NCI-H748 treated with DMSO at 0.1 percent for 48 hours (cell line): ENCODE results near the gene MAB21L1.

Experiments used
- DNase-seq: peaks from one replicate; lab custom pipeline; 2025; lab: John Stamatoyannopoulos, UW

The MAB21L1 gene

DNA sequence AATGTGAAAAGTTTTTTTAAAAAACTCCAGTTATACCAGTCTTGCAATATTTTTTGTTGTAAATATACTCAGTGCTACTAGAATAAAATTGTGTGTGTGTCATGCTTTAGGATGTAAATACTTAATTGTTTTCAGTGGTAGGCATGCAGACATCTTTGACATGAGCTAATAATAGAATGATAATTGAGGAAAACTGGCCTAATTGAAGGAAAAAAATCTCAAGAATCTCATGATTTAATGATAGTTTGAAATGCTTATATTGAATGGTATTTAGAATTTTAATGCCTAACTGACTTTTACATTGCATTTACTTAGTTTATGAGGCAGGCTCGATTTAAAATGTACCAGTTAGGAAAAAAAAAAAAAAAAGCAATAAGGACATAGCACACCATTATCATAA lies 3.2 kb upstream of the MAB21L1 start:
- DNase-seq, result no peak

DNA sequence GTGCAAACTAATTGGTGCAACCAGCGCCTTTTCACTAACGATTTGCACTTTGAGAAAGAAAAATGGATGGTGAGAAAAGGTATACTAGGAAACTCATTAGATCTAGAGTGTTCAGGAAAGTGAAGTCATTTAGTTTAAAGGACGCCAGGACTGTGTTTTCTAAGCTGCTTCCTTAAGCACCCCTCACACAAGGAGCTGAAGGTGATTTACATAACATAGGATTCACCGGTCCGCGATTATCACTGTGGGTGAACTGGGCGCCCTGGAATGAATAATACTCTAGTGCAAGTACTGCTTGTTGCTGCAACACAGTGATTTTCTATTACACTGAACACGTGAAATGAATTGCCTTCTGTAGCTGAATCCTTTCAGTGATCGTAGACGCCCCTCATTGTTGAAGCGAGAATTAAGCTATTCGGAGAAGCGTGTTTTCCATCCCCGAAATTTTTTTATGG lies 2.6 kb upstream of the MAB21L1 start:
- DNase-seq, result no peak

DNA sequence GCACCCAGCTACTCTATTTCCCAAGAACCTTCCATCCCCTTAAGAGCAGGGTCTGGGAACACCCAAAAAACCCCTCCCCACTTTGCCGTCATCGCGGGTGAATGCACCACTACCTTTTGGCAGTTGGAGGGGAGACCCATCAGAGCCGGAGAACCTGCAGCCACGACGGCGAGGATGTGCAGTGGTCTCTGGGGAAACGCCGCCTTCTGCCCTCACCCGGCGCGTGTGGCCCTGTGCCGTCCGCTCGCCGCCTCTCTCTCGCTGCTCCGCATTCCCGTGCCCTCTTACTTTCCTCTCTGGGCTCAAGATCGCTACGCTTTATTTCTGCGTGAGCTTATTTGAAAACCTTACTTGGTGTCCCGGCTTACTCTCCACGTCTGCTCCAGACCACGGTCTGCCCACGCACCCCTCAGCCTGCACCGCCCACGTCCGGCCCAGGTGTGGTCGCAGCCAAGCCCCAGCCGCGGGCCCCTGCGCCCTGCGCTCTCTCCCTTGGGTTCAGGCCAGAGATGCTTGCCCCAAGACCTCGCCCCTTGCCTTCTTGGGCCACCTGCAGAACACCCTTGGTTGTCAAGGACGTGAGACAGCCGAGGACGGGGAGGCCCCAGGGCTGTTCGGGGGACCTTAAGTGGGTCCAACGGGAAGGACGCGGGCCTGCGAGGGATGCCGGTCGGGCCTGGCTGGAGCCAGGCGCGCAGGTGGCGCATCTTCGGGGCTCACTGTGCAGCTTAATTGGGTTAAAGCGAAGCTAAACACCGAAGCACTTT lies 2.0 kb upstream of the MAB21L1 start:
- DNase-seq, result no peak

DNA sequence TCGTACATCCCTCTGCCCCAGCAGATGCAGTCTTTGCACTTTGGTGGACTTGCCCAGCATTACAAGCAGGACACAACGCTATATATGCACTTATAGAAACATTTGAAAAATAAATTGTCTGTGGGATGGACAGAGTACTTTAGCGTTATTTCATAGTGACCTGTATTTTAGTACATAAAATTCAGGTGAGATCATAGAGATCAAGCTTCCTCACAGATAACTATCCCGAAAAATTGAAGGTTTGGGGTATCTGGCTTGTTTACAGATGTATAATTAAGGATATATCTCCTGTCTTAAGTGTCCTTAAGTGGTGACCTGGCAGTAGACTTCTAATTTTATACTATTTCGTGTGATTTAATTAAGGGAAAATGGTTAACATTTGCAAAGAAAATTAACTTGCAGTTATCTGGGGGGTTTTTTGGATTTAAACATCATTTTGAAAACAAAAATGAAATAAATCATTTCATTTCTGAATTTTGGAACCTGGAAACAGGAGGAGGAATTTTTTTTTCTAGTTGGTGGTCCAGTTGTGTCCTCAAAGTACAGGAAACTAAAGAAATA lies 977 bp upstream of the MAB21L1 start:
- no peak for DNase-seq

DNA sequence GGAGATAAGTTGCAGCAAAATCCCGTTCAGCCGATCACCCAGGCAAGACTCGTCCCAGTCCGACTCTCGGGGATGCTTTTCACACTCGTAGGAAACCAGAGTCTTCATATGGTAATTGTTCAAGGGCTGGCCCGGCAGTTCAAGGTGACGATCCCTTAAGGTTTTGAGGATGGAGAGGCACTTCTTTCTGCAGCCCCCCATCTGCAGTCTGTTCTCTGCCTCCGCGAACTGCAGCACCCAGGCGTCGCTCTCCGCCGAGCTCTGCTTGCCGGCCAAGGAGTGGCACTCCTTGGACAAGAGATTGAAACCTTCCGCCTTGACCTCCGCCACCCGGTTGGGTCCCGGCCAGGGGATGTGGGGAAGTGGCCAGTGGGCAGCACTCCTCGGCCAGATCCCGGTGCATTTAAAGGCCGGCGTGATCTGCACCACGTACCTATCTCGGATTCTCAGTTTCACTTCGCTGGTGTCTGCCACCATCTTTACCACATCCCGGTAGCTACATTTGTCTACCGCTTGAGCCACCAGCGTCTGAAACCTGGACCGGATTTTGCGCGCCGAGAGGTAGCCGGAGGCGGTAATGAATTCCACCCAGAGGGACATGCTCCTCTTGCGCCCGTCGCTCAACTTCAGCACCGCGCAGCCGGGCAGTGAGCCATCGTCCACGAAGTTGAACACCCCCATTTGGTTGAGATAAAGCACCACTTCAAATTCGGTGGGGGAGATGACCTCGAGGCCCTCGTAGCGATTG lies 1.1 kb downstream of the MAB21L1 start:
- DNase-seq, result no peak

DNA sequence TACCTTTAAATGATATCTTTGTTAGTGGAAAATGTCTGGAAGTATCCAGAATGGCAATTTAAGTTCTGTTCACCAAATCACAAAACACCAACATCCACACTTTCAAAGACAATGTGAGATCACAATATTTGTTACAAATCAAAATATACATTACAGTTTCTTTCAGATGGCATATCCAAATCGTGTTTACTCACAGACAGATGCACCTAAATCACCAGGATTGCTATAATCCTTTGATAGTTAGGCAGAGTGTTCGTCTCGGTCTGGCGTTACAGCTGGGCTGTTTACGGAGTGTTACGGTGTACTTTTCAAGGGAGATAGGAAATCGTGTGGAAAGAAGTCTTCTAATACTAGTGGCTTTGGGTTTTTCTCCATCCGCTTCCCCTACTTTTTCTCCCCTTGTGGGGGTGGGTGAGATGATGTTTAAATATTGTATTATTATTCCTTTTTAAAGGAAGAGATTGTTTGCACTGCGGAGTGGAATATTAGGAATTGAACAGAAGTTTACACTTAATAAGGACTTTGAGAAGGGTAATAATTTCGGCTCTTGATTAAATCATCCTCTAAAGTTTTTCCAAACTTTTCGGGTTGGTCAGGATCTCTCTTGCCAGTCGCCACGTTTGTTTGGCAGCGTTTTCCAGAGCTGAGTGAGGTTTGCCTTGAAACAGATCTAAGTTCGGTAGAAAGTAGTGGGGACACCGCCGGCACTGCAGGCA lies 1.8 kb downstream of the MAB21L1 start:
- no peak for DNase-seq

DNA sequence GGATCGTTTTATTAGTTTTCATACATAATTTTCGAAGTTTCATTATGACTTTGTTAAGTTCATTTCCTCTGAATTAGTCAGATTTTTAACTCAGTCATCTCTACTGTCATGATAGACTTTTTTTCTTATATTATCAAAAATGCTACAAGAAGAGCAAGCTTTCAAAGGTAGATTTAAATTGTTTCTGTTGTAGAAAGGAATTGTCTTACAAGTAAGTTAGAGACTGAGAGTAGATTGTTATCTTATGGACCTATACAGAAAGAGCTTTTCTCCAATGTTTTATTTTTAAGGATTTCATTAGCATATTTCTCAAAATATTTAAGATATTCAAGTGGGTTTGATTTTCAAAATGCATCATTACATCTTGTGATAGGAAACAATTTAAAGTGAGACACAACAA lies 2.7 kb downstream of the MAB21L1 start:
- DNase-seq, result no peak

DNA sequence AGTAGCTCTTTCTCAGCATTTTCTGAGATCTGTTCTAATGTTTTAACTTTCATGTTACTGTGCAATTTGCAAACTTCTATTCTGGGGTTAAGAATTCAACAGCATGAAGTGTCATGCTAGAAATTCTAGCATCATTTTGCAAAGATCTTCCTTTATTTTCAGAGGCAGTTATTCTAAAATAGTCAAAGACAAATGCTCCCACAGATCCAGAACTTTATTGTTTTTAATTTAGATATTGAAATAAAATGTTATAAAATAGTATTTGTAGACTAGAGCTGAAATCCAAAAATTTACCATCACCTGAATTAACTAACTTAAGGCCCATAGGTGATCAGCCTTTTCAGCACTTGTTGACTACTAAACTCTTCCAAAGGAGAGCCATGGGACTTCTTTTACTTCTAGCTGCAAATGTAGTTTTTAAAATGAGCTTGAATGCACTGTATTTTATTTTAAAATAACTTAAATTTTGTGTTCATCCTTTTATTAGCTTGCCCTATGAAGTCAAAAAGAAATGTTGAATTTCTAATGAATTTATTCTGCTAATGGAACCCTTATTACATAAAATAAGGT lies 3.2 kb downstream of the MAB21L1 start:
- DNase-seq, result no peak

DNA sequence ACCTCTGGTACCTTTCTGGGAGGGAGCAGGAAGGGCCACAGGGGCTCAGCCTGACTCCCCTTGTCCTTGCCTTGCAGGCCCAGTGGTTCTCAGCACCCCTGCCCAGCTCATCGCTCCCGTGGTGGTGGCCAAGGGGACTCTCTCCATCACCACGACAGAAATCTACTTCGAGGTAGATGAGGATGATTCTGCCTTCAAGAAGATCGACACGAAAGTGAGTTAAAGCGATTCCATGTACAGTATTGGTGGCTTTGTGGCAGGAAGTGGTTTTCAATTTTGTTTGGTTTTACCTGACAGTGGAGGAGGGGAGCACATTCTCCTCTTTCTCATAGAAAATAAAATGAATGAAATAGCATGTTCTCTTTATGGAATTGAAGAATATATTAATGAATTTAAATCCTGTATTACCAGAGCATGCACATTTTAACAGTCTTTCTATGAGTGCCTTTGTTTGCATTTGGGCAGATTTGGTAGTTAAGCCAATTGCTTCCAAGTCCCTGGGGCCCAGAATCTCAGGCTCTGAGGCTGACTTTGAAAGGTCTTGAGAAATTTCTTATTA lies 4.1 kb downstream of the MAB21L1 start:
- no peak for DNase-seq

DNA sequence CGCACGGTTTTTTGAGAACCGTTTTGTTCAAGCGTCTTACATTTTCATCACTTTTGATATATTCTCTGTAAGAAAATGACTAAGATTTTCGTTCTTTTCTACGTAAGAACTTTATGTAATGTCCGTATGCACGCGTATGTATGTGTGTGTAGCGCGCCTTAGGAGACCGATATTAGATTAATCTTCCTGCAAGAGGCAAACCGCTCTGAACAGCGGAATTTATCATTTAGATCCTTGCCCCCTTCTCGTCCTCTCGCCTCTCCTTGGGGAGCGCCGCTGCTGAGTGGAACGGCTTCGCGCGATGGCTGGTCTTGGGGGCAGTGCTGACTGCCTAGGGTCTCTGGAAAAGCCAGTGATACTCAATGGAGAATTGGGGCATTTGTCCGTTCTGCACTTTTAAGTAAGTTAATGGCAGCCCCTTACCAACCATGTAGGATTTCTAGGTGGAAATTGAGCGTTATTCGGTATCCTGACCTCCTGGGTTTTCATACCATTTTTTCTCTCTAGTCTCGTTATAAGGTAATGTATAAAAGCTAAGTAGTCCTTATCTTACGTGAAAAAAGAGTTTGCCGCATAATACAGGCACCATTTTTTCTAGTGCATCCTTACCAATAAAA lies 4.7 kb downstream of the MAB21L1 start:
- DNase-seq, result no peak

DNA sequence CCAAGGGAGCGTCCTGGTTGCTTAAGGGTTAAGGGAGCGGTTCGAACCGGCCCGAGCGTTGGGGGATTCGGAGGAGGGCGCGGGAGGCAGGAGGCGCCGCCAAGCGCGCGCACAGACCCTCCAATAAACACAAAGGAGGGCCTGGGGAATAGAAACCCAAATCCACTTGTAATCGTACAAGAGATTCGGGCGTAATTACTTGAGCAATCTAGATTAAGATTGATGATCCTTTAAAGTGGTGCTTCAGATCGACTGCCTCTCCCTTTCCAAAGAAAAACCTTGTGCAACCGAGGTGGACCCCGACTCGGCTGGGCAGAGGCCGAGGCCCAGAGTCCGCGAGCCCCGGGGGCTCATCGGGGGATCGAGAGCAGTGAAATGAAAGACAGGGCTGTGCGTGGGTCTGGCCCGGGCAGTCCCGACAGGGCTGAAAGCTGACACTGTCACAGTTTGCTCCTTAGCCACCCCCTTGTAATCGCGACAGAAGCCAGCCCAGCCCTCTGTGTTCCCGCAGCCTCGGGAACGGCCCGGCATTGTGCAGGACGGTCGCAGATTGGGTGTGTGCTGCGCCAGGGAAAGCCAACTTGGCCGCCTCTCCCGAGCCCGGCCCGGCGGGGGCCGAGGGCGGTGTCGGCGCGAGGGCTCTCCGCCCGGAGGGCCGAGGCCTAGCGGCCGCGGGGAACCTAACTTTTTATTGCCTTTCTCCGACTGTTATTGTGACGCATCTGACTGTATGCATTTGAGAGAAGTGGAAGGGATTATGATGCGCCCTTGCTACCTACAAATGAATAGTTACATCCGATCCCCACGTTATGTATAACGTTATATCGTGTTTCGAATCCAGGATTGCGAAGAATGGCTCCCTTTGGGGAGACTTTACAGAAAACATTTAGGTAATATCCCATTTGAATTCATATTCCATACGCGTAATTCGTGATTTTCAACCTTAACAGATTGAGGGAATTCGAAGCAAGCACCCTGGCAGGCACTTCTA lies 5.5 kb downstream of the MAB21L1 start:
- no peak for DNase-seq

DNA sequence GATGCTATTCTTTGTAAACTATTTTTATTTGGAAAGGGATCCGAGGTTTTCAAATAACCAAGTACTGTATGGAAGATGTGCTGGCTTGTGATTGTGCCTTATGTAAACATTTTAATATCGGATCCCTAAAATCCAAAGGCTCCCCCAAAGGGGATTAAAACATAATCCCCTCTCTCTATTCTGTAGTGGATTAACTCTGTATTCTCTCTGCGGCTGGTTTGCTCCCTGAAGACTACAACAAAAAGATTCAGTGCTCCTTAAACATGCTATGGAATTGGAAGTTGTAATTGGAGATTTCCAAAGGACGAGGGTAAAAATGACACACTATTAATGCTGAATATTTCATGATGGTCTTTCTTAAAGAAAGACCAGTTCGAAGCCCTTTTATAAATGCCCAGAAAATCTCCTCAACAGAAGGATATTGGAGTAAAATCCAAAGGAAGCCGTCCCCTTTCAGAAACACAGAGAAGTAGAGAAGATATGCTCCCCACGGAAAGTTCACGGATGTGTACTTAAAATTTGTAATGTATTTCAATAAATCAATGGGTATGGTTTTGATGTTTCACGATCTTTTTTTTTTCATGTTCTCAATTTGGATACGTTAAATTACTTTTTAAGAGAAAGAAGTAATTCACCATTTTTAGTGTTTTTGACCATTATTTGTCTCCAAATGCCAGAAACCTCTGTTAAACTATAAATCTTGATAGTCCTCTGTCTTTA lies 6.5 kb downstream of the MAB21L1 start:
- DNase-seq, result no peak

DNA sequence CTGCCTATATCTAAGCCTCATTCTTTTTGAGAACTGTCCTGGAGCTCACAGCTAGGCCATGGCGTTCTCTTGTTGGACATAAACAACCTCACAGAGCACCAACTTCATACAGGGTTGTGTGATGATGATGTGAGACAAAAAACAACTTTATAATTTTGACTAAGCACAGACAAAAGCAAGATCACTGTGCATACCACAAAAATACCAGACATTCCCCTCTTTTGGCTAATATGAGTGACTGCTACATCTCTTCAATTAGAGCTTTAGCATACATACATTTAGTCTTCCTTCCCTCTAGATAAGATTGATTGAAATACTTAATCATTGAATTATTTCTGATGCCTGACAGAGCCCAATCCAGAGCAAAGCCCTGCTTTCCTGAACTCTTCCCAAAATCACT lies 8.3 kb downstream of the MAB21L1 start:
- no peak for DNase-seq

DNA sequence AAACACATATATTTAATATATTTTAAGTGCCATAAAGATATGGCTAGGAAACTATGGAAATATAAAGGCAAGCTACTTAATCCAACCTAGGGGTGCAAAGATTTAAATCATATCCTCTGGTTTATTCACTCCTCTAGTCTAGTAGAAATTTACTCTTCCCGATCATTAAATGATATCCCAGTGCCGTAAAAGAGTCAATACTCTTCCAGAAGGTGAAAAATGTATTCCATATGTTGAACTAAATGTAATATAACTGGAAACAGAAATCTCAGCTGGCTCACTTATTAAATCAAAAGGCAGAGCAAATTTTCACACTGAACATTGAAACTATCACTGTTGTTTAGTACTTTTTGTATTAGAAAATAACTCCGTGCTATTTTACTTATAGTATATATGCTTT lies 11.1 kb downstream of the MAB21L1 start:
- DNase-seq, result no peak

DNA sequence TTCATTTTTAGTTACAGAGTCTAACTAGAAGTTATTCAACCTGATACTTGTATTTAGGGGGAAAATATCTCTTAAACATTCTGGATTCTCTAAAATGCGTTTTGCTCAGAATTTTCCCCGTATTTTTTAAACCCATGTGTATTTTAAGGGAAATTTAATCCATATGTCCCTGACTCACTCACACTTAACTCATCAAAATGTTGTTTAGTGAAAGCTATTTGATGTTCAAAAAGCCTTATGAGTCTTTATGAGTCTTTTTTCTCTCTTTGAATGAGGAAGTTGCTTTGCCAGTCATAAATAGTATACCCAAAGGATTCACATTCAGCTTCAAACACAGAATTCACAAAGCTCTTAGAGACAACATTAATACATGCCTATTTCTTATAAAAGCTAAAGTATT lies 16.4 kb downstream of the MAB21L1 start:
- DNase-seq, result no peak

DNA sequence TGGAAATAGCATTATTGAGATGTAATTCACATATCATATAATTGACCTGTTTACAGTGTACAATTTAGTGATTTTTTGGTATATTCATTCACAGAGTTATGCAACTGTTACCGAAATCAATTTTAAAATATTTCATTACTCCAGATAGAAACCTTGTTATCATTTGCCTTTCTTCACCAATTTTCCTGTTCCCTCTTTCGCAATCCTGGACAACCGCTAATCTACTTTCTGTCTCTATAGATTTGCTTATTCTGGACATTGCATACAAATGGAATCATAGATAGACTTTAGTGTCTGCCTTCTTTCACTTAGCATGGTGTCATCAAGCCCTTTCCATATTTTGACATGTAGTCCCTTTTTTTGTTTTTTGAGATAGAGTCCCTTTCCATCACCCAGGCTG lies 19.2 kb downstream of the MAB21L1 start:
- no peak for DNase-seq

DNA sequence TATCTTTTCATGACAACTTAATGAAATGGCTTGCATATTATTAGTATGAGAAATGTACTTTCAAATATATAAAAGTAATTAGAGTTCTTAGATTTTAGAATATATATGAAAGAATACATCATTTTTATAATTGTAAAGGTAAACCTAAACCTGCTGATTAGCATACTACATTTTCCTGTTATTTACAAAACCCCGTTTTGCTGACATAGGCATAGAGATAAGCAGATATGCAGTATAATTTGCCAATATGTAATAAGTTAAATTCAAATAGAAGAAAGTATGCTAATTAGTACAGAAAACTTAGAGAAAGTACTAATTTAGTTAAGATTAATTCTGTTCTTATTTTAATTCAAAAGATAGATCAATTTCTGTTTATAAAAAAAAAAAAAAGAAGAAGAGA lies 21.5 kb downstream of the MAB21L1 start:
- DNase-seq, result no peak

DNA sequence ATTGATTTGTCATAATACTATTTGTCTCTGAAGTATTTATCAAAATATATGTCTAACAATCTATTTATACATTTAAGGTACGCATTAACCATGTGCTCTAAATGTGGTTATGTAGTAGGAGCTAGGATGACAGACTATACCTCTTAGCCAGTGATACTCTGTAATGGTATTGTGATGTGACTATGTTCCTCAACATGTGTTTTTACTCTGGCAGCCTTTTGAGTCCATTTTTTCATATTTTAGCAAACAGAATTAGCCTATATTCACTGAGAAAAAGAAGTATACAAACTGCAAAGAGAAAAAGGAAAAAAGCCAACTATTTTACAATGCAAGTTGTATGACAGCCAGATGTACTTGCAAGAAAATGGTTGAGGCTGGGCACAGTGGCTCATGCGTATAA lies 26.7 kb downstream of the MAB21L1 start:
- no peak for DNase-seq

DNA sequence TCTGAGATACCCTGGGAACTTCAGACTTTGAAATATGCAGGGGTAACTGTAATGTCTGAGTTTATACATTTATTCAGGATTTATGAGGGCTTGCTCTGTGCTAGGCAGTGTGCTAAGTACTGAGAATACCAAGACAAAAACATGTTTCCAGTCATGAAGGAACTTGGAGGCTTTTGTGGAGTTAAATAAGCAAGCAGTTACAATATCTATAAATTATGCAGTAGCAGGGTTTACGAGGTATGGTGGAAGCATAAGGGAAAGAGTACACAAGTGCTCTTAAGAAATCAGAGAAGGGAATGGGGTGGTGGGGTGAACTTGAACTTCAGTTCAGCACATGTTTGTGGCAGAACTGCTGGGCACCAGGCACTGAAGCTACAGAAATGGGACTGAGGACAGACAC lies 28.0 kb downstream of the MAB21L1 start:
- DNase-seq, result no peak
